ENCODE measurements around the gene SMCP.

SMCP gene

DNA sequence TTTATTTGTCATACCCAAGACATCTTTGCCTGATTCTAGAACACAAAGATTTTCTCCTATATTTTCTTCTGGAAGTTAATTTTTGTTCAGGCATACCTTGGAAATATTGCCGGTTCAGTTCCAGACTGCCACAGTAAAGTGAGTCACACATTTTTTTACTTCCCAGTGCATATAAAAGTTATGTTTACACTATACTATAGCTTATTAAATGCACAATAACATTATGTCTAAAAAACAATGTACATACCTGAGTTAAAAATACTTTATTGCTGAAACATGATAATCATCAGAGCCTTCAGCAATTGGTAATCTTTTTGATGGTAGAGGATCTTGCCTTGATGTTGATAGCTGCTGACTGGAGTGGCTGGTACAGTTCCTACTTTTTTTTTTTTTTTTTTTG is 10.0 kb downstream of the SMCP start:
- DNase-seq, result no peak

DNA sequence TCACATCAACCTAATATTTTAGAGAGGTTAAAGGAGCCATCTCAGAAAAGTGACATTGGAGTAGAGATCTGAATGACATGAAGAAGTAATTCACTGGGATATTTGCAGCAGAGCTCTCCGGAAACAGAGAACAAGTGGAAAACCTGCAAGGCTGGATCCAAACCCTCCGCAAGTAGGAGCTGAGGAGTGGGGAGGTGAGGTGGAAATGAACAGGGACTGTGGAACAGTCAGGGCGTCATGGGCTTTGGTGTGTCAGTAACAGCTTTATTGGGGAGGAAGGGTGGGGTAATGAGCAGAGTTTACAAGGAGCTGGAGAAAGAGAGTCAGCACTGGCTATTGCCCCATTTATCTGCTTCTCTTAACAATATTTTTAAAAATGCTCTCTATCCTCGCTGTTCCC is 20.9 kb downstream of the SMCP start:
- no peak for DNase-seq

DNA sequence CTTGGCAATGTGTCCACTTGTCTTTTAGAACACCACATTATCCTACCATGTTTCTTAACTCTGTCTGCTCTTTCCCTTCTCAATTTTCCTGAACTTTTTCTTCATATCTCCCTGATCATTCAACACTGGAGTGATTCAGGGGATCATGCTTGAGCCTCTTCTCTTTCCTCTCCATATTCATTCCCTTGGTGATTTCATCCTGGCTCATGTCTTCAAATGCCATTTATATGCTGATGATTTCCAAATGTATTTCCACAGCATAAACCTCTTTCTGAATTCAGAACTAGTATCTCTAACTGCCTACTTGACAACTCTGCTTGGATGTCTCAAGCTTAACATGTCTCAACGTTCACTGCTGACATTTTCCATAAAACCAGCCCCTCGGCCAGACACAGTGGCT is 21.8 kb downstream of the SMCP start:
- DNase-seq, result no peak

DNA sequence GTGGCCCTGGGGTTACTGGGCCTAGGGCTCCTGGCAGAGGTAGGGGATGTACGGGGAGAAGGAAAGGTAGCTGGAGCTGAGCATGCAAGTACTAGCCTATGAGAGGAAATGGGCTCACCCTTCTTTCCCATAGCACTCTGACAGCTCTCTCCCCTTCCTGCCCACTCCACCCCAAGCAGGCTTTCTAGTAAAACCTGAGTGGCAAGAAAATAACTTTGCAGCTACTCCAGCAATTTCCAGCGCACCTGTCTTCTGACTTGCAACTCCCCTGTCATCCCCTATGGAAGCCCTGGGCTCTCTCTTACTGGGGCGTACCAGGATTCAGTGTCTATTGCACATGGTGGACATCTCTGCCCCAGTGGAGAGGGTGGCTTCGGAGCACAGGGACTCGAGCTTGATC is 23.5 kb downstream of the SMCP start:
- DNase-seq, result no peak

DNA sequence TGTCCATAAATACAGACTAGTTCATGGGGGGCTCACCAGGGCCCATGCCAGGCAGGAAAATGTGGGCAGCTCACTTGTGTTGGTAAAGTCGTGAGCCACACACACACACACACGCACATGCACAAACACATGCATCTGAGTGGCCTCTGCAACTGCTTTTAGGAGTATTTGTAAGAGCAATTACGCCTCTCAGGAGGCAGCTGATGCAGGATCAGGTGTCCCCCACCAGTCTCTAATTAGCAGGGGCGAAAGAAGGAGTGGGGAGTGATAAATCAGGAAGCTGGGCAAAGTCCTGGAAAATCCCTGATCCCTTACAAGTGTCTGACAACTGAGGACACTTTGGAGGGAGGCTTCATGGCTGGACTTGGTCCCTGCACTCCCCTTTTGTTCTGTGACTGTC is 24.5 kb downstream of the SMCP start:
- DNase-seq, result no peak

DNA sequence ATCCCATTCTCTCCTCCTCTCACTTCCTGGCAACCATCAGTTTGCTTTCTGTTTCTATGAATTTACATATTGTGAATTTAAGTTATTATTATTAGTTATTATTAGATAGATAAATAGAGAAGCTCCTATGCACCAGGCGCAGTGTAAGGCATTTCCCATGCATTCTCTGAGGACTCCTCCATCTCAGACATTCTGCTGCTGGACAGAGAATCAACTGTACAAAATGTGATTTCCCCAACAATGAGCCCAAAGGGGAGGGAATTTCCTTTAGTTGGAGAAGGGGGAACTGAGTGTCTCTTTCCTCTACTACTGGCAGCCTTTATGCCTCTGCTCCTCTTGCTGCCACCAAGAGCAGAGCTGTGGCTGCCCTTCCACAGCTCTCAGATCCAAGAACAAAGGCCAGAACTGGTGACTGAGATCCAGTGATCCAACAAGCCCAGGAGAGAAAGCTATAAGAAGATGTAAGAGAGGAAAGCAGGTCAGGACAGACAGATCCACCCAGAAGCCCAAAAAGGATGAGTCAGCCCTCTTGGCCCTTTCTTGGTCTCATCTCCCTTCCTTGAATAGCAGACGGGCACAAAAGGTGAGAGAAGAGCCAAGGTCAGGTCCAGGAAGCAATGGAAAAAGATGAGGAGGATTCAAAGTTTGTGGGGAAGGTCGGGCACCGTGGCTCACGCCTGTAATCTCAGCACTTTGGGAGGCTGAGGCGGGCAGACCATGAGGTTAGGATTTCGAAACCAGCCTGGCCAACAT is 26.7 kb downstream of the SMCP start:
- DNase-seq, result no peak

DNA sequence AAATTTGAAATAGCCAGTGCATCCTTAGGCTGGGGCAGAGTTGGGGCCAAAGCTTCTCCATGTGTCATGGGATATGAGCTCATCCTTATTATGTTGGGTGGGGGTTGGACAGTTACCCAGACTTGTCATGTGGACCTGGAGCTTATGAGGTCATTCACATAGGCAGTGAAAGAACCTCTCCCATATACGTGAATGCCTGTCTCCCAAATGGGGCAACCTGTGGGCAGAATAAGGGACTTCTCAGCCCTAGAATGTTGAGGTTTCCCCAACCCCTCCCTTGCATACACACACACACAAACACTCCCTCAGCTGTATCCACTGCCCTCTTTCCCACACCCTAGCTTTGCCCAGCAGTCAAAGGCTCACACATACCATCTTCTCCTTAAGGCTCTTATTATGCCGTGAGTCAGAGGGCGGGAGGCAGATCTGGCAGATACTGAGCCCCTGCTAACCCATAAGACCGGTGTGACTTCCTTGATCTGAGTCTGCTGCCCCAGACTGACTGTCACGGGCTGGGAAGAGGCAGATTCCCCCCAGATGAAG is 28.0 kb downstream of the SMCP start:
- no peak for DNase-seq

DNA sequence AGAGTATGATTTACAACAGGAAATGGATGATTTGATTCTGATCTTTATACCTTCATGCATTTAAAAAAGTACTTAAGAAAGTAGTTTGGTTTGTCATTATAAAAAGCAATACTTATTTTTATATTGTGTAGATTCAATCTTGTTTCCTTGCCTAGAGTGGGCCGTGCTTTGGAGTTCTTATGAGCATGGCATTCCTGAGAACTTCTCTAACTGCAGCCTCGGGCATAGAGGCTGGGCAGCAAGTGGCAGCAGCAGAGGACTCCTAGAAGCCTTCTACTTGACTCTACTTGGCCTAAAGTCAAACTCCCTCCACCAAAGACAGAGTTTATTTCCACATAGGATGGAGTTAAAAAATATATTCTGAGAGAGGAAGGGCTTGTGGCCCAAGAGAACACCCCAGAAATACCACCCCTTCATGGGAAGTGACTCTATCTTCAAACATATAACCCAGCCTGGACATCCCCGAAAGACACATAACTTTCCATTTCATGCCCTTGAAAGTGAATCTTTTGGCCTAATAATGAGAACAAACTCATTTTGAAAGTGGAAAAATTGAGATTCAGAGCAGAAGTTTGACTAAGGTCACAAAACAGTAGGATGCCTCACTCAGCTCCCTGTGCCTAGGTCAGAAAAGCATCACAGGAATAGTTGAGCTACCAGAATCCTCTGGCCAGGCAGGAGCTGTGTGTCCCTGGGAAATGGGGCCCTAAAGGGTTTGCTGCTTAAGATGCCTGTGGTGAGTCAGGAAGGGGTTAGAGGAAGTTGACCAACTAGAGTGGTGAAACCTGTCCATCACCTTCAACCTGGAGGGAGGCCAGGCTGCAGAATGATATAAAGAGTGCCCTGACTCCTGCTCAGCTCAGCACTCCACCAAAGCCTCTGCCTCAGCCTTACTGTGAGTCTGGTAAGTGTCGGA is 29.8 kb downstream of the SMCP start, which contains the start of gene IVL:
IVL (plus strand) TSS at position 861 of the 916 bp plus-strand sequence. CDS start 1,252 bp downstream, outside the sequence.
- no peak for DNase-seq

DNA sequence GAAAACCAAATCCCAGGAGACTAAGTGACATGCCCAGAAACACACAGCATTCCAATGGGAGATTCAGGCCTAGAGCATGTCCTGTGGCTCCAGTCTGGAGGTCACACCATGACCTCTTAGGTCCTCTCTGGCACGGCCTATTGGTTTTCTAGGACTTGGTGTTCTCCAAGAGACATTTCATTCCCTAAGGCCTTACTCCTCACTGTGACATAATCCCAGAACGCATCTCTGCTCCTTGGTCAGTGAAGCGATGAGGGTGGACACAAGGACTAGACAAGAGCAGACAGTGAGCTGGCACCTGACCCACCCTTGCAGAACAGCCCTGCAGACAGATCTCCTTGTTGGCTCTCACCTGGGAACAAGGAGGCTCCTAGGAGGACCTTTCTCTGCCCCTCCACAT is 31.1 kb downstream of the SMCP start:
- no peak for DNase-seq

DNA sequence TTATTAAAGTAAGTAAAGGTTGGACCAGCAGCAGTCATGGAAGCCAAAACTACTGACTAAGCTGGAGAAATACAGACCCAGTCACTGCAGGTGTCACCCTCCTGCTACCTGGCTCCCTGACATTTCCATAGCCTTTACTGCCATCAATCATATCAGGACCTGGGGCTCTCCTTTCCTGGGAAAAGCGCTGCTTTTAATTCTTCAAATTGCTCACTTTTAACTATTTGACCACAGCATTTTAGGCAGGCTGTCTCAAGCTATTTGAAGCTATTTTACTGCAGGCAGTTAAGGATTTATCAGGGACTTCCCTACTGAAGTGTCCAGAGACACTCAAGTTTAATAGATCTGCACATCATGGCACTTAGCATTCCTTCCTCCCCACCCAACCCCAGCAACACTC is 34.3 kb downstream of the SMCP start:
- DNase-seq, result no peak

DNA sequence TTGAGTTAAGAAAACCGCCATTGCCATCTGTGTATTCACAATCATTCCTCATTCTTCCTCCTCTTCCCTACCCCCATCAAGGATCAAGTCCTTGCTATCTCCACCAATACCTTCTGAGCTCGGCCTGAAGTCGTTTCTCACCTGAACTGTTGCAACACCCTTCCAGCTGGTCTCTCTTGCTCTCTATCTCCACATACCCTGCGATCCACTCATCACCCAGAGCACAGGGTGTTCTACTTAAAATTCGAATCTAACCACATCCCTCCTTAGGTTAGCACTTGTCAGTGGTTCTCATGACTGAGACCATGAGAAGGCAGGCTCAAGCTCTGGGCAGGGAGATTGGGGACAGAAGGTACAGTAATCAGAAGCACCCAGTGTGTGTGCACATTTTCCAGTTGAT is 34.8 kb downstream of the SMCP start:
- no peak for DNase-seq

DNA sequence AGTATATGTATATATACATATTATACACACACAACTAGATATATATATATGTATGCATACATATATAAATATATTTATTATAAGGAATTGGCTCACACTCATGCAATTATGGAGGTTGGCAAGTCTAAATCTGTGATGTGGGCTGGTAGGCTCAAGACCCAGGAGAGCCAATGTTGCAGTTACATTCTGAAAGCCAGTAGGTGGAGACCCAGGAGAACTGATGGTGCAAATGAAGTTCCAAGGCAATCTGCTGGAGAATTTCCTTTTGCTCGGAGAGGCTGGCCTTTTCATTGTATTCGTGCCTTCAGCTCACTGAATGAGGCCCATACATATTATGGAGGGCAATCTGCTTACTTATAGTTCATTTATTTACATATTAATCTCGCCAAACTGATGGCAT is 39.7 kb downstream of the SMCP start:
- no peak for DNase-seq

DNA sequence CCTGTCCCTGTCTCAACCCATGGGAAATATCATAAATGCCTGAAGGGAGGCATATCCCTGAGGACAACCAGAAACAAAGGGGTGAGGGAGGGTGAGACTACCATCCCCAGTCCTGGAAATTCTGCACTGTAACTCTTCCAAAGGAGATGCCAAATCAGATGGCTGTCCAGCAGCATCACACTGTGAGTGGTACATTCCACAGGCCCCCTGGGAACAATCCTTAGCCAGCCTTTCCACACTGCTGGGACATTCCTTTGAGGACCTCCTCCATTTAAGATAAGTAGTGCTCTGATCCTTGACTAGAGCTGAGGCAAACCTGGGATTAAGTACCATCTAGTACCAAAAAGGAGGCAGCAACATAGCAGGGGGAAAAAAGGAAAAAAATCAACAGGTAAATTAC is 40.9 kb downstream of the SMCP start:
- DNase-seq, result no peak

DNA sequence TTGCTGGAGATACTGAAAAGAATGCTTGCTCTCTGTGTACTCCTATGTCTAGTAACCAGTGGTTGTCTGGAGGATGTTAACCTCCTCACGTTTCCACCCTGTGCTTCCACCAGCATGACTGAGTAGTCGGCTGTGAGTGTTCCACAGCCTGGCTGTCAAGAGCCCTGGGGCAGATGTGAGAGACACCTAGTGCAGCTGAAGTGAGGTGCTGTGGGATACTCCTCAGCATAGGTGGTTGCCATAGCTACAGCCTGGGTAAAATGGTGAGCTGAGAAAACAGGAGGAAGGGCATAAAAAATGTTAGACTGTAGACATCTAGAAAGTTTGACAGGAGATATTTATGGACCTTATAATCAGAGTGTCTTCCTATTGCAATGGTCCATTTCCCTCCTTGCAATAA is 46.1 kb downstream of the SMCP start:
- DNase-seq, result peak; percentile 9

DNA sequence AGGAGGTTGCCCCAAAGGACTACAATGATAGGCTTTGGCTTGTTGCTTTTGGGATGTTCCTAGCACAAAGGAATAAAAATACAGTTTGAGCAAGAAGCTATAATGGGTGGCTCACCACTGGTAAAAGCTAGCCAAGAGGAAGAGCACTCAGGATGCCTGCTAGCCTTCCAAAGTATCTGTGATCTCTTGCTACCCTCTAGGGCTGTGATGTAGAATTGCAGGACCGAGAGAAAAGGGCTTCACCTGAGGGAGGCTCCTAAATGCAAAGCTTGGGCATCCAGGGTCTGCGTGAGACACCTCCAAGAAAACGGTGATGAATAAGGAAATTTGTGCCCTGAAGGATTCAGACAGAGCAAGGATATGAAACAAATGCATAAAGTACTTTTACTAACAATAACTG is 48.0 kb downstream of the SMCP start:
- no peak for DNase-seq

DNA sequence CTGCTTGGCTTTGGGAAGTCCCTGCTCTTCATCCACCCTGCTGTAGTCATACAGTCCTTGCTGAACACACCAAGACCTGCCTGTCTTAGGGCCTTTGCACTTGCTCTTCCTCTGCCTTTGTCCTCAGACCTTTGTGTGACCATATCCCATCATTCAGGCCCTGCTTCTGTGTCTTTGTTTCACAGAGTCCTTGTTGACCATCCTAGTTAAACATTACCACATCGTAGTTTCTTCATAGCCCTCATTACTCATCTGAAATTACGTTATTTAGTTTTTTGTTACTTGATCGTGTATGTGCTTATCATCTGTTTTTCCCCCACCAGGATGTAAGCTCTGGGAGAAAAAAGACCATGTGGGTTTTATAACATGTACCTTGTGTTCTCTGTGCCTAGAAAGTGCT is 50.5 kb downstream of the SMCP start:
- DNase-seq, result no peak

DNA sequence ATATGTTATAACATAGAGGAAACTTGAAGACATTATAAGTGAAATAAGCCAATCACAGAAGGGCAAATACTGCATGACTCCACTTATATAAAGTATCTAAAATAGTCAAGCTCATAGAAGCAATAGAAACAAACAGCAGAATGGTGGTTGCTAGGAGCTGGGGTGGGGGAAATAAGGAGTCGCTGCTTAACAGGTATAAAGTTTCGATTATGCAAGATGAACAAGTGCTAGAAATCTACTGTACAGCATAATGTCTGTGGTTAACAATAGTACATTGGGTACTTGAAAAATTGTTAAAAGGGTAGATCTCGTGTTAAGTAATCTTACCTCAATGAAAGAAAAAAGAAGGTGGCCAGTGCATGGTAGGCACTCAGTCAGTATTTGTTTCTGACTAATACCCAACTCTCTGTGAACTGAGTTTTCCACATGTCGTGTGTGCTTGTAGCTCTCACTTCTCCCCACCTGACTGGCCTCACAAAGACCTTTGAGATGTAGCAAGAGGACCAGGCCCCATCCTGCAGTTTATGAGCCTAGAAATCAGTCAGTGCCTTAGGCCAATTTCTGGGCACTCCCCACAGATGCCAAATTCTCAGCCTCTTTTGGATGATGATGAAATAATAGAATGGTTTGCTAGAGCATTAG is 54.2 kb downstream of the SMCP start:
- DNase-seq, result no peak

DNA sequence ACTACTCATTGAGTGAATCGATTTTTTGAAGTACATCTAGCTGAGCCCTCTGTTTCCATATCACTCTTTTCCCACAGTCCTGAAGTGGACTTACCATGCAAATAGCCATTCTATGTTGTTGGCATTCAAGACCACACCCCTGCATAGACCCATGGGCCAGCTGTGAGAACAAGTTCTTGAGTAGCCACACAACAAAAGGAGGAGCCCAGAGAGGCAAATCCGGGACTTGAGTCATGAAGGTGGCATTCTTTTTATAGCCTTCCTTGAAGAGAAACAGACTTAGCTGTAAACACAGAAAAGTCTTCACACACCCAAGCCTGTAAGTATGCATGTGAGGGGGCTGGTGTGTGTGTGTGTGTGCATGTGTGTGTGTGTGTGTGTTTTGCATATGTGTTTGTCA is 55.1 kb downstream of the SMCP start:
- DNase-seq, result no peak

Data from NCI-H1105 treated with DMSO at 0.1 percent for 48 hours (cell line).